Small intestine (tissue), 7 donors: Measurements from ENCODE around the gene SHLD1. TPM values are rescaled to one million over a fixed set of nuclear protein-coding genes. Genes with fewer than 3 reads are reported as not detected.
"Not testable (repeated sequence)": the region's sequence is repeated elsewhere in the genome, so short reads cannot be mapped to it uniquely, and the experiment has no call there.

Experiments
- DNase-seq, 2 donors: peaks; one replicate each; pipeline versions ENCODE4 v3.0.0 to v3.0.0-alpha.2; 2013
- FAIRE-seq: peaks from 2 replicates; lab custom pipeline; 2012; peaks lifted over from hg19 to GRCh38; lab: Jason Lieb, UNC
- H3K27ac ChIP-seq, 3 donors: one replicate each; pipeline ENCODE4 v1.5.1; 2013; ENCODE audit warnings: low read length in 2 of 3, mild to moderate bottlenecking in 2 of 3, control low read depth in 1 of 3, inconsistent platforms in 1 of 3, low read depth in 1 of 3, moderate library complexity in 1 of 3
- H3K27me3 ChIP-seq, 3 donors: one replicate each; pipeline ENCODE4 v1.6.1; 2013; ENCODE audit warnings: low read length in 3 of 3, inconsistent platforms in 1 of 3; ENCODE audit not compliant: control insufficient read depth in 3 of 3, insufficient read depth in 3 of 3
- H3K36me3 ChIP-seq, 3 donors: one replicate each; pipeline ENCODE4 v1.6.1; 2013; ENCODE audit warnings: low read length in 3 of 3, inconsistent platforms in 1 of 3, low read depth in 1 of 3, mild to moderate bottlenecking in 1 of 3, moderate library complexity in 1 of 3; ENCODE audit not compliant: control insufficient read depth in 3 of 3, insufficient read depth in 2 of 3
- H3K4me1 ChIP-seq, 3 donors: one replicate each; pipeline ENCODE4 v1.6.1; 2013; ENCODE audit warnings: low read length in 2 of 3, inconsistent platforms in 1 of 3, low read depth in 1 of 3, mild to moderate bottlenecking in 1 of 3, moderate library complexity in 1 of 3; ENCODE audit not compliant: control insufficient read depth in 3 of 3, insufficient read depth in 2 of 3
- H3K4me3 ChIP-seq, 3 donors: one replicate each; pipeline ENCODE4 v1.5.1; 2013; ENCODE audit warnings: low read length in 3 of 3, control low read depth in 1 of 3, inconsistent platforms in 1 of 3, low read depth in 1 of 3, mild to moderate bottlenecking in 1 of 3, moderate library complexity in 1 of 3
- H3K9me3 ChIP-seq, 2 donors: one replicate each; pipeline ENCODE4 v1.6.1; 2013; ENCODE audit warnings: low read depth in 1 of 2, low read length in 1 of 2; ENCODE audit not compliant: control insufficient read depth in 2 of 2, insufficient read depth in 1 of 2
- WGBS, 3 donors: extraction: QIAGEN DNeasy Blood & Tissue Kit; methylation state at CpG; one replicate each; pipeline ENCODE4 v1.1.7; 2013; 5-methylcytosine and 5-hydroxymethylcytosine counted together
- polyA plus RNA-seq, 4 donors: library from polyadenylated mRNA; stranded (reverse) in 3 of 4; unstranded in 1 of 4; fragments of 200-250 nt in 3 of 4; fragments of 120-200 nt in 1 of 4; gene quantifications; one replicate each; pipeline versions ENCODE4 v1.2.1 to v1.2.3, GENCODE V29; 2013
- donor health status: healthy with polysubstance abuse.
- donor health status: control.
- donor health status: control.
- donor health status: Bipolar disorder and iron deficiency.
- donor health status: healthy.

SHLD1 gene
- polyA plus RNA-seq, 4 donors = 12.3 to 19.2 (median 17.0) TPM

DNA sequence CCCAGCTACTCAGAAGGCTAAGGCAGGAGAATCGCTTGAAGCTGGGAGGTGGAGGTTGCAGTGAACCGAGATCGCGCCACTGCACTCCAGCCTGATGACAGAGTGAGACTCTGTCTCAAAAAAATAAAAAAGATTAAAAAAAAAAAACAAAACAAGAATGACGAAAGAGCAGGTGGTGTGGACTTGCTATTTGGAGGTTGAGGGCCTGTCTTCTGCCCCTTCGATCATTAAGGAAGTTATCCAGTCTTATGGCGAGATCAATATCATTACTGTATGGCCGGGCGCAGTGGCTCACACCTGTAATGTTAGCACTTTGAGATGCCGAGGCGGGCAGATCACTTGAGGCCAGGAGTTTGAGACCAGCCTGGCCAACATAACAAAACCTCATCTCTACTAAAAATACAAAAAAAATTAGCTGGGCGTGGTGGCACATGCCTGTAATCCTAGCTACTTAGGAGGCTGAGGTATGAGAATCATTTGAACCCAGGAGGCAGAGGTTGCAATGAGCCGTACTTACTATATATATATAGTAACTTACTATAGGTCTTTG is 53.6 kb downstream of the SHLD1 start:
- DNase-seq = not testable (repeated sequence)
- WGBS, 3 donors = 60 to 71% (median 67%) methylated on average over 13 of the region's 13 CpGs
- H3K27ac ChIP-seq = peak overlapping the region in 1 of 3 donors; percentile 8

DNA sequence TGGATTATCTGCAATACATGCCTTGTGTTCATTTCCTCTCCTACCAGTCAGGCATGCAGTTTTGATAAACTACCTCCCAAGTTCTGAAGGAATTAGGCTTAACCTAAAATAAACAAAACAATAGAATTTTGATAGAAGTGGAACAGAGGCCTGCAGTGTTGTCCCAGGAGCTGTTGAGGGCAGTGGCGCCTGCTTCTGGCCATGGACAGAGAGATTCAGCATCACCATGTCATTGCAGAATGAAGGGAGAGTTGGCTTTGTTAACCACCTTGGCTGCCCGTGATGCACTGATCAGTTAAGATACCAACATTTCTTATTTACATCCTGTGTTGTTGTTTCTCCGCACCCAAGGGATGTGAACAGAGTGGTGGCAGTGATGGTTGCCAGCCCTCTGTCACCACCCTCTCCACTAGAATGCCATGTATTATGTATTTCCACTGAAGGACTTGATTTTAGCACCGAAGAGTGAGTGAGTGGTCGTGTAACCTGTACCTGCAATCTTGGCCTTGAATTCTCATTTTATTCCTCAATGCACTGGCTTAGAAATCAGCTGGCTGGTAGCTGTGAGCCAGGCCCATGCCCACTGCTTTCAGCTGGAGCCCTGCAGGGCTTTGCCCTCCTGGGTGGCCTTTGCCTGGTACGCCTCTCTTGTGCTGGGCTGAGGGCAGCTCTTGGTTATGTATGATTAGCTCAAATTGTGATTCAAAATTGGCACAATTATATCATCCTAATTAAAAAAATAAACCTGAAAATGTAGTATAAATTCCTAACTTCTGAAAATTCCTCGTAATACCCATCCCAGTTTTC is 56.5 kb downstream of the SHLD1 start:
- H3K27ac ChIP-seq = no peak overlapping the region
- WGBS, 3 donors = 93 to 98% (median 93%) methylated on average over 7 of the region's 7 CpGs
- peaks cover 0 to 19% (median 0%) of the 10 kb centered on the region in 3 donors for H3K36me3 ChIP-seq
- no peaks in the 10 kb centered on the region for H3K27me3 ChIP-seq
- H3K4me3 ChIP-seq = no peak overlapping the region
- no peak for FAIRE-seq
- DNase-seq = no peak
- H3K9me3 ChIP-seq = no peaks in the 10 kb centered on the region
- peaks cover 0 to 10% (median 6%) of the 10 kb centered on the region in 3 donors for H3K4me1 ChIP-seq

More for the DNA sequence above, 53.6 kb downstream of the SHLD1 start:
- not testable (repeated sequence) for H3K4me3 ChIP-seq, H3K27me3 ChIP-seq, FAIRE-seq, H3K9me3 ChIP-seq
- Histone ChIP-seq H3K4me1 (peaks cover 0 to 10% (median 6%) of the 10 kb centered on the region in 3 donors), H3K36me3 (peaks cover 0 to 22% (median 0%) of the 10 kb centered on the region in 3 donors)

DNA sequence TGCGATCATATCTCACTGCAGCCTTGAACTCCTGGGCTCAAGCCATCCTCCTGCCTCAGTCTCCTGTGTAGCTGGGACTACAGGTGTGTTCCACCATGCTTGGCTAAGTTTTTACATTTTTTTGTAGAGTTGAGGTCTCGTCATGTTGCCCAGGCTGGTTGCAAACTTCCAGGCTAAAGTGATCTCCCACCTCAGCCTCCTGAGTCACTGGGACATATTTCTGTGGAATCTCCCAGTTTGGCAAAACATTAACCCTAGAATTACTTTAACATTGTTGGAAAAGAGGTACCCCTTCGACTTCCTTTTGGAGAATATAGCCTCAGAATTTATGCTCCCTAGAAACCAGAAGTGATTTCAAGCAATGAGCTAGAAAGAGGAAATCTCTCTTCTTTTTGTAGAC is 57.2 kb downstream of the SHLD1 start:
- Histone ChIP-seq H3K4me1 (peaks cover 0 to 10% (median 6%) of the 10 kb centered on the region in 3 donors), H3K4me3 (no peak overlapping the region), H3K9me3 (no peaks in the 10 kb centered on the region), H3K36me3 (peaks cover 0 to 16% (median 0%) of the 10 kb centered on the region in 3 donors), H3K27me3 (no peaks in the 10 kb centered on the region), H3K27ac (no peak overlapping the region)
- no peak for FAIRE-seq
- WGBS, 3 donors = 80 to 95% (median 89%) methylated on average over 3 of the region's 3 CpGs
- no peak for DNase-seq

DNA sequence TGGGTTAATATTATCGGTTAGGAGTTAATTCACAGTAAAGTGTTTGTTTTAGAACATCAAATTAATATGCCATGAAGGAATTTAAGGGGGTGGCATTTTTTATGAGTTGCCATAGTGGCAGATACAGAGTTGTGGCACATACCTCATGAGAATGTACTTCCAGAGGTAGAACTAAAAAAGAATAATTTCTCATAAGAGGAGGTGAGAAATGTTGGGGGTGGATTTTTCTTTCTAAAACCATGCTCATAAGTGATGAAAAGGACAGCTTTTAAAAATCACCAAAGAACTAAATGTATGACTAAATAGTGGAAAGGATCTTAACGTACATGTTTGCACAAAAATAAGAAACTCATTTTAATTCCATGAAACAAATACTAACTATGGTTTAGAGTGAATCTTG is 58.7 kb downstream of the SHLD1 start:
- Histone ChIP-seq H3K4me3 (no peak overlapping the region), H3K27me3 (no peaks in the 10 kb centered on the region), H3K9me3 (no peaks in the 10 kb centered on the region), H3K36me3 (peaks cover 0 to 9% (median 0%) of the 10 kb centered on the region in 3 donors), H3K27ac (no peak overlapping the region), H3K4me1 (peaks cover 0 to 10% (median 6%) of the 10 kb centered on the region in 3 donors)
- FAIRE-seq (no peak), DNase-seq (no peak)
- 80 to 87% (median 86%) methylated on average over 2 of the region's 2 CpGs for WGBS, 3 donors

DNA sequence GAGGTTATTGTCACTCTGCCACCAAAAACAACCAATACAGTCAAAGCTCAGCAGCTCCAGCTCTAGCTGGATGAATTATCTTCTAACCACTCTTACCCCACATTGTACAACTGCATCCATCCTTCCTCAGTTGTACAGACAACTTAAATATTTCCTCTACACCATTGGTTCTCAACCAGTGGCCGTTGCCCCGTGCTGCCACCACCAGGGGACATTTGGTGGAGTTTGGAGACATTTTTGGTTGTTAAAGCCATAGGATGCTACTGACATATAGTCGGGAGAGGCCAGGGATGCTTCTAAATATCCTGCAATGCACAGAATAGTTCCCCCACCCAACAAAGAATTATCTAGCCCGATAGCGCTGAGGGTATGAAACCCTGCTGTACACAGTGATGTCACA is 59.3 kb downstream of the SHLD1 start:
- Histone ChIP-seq H3K4me1 (peaks cover 0 to 7% (median 6%) of the 10 kb centered on the region in 3 donors), H3K9me3 (no peaks in the 10 kb centered on the region), H3K27ac (no peak overlapping the region), H3K36me3 (peaks cover 0 to 9% (median 0%) of the 10 kb centered on the region in 3 donors), H3K4me3 (no peak overlapping the region), H3K27me3 (no peaks in the 10 kb centered on the region)
- WGBS, 3 donors = 86 to 96% (median 95%) methylated on average over 5 of the region's 5 CpGs
- DNase-seq (no peak), FAIRE-seq (no peak)

DNA sequence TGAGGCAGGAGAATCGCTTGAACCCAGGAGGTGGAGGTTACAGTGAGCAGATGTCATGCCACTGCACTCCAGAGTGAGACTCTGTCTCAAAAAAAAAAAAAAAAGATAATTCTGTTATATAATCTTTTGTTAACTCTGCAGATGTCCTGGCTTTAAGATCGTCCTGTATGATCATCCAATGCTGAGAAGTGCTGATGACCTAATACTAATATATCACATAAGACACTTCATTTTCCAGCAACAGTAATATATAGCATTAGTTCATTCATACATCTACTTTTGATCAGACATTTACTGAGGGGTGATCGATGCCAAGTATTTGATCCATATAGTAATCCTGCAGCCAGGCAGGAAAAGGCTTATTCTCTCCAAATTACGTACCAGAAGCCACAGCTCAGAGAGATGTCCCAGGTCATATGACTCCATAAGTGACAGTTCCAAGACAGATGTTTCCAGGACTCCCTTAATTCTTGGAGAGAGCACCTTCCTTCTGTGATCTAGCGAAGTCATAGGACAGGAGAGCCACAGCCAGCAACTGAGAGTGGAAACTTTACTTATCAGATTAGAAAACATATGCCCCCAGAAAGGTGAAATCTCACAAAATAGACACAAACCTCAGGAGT is 60.7 kb downstream of the SHLD1 start:
- FAIRE-seq (no peak), DNase-seq (no peak)
- Histone ChIP-seq H3K36me3 (peaks cover 0 to 14% (median 0%) of the 10 kb centered on the region in 3 donors), H3K9me3 (no peaks in the 10 kb centered on the region), H3K27me3 (no peaks in the 10 kb centered on the region), H3K4me3 (no peak overlapping the region), H3K27ac (no peak overlapping the region), H3K4me1 (no peaks in the 10 kb centered on the region)
- 89 to 95% (median 92%) methylated on average over 5 of the region's 5 CpGs for WGBS, 3 donors

DNA sequence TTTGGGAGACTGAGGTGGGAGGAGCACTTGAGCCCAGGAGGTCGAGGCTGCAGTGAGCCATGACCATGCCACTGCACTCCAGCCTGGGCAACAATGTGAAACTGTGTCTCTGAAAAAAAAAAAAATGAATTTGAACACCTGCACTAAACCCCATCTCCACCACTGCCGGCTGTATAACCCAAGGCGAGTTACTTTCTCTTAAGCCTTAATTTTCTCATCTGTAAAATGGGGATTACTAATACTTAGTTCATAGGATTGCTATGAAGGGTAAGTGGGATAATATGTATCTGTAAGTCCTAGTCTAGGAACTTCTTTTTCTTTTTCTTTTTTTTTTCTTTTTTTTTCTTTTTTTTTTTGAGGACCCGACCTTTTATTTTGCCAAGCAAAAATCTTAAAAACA is 61.5 kb downstream of the SHLD1 start:
- no peak overlapping the region for H3K4me3 ChIP-seq
- no peaks in the 10 kb centered on the region for H3K9me3 ChIP-seq
- peaks cover 0 to 13% (median 0%) of the 10 kb centered on the region in 3 donors for H3K36me3 ChIP-seq
- no peak overlapping the region for H3K27ac ChIP-seq
- no peaks in the 10 kb centered on the region for H3K4me1 ChIP-seq
- WGBS, 3 donors = 93 to 96% (median 96%) methylated on average over 4 of the region's 4 CpGs
- no peak for FAIRE-seq
- H3K27me3 ChIP-seq = no peaks in the 10 kb centered on the region
- no peak for DNase-seq

DNA sequence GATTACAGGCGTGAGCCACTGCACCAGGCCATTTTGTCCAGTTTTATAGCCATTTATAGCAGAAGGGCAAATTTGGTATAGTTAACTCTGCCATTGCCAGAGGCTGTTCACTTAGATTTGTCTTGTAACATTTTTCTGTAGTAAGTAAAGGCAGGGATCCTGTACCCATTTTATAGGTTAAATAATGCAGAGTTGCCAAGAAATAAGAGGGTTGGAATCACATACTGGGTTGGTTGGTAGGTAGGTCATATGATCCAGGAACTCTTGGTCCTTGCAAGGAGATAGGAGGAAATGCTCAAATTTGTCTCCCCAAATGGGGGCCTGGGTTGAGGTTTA is 68.1 kb downstream of the SHLD1 start:
- no peaks in the 10 kb centered on the region for H3K4me1 ChIP-seq
- 74 to 93% (median 93%) methylated on average over 1 of the region's 1 CpG for WGBS, 3 donors
- H3K9me3 ChIP-seq = no peaks in the 10 kb centered on the region
- FAIRE-seq = no peak
- no peaks in the 10 kb centered on the region for H3K27me3 ChIP-seq
- peaks cover 0 to 10% (median 0%) of the 10 kb centered on the region in 3 donors for H3K36me3 ChIP-seq
- H3K27ac ChIP-seq = no peak overlapping the region
- no peak for DNase-seq
- H3K4me3 ChIP-seq = no peak overlapping the region
